ENCODE data around the gene AMELX. TPM values are rescaled to one million over a fixed set of nuclear protein-coding genes. Genes with fewer than 3 reads are reported as not detected.

Gene AMELX
- total RNA-seq, 1 experiment from 2014 or later = not detected

DNA sequence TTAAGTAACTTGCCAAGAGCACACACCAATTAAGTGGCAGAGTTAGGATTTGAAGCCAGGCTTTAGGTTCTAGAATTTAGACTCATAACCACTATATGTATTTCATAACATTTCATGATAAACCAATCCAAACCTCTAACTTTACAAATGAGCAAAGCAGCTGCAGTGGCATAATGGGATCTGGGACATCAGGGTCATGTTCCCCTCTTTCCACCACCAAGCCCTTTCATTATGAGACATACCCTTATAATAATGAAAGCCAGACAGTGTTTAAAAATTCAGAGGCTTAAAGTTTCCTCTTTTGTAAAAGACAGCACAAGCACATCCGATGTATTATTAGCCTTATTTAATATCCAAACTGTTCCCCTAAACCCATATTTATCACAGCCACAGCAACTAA lies 28.3 kb upstream of the AMELX start:
- intact Hi-C loops (cut with micrococcal nuclease; ENCODE audit: unreplicated experiment) = no loop called here
- POLR2A ChIA-PET (ENCODE audit: low non-redundant PET) = no interaction called here
- TF ChIP-seq, protein P1, sequence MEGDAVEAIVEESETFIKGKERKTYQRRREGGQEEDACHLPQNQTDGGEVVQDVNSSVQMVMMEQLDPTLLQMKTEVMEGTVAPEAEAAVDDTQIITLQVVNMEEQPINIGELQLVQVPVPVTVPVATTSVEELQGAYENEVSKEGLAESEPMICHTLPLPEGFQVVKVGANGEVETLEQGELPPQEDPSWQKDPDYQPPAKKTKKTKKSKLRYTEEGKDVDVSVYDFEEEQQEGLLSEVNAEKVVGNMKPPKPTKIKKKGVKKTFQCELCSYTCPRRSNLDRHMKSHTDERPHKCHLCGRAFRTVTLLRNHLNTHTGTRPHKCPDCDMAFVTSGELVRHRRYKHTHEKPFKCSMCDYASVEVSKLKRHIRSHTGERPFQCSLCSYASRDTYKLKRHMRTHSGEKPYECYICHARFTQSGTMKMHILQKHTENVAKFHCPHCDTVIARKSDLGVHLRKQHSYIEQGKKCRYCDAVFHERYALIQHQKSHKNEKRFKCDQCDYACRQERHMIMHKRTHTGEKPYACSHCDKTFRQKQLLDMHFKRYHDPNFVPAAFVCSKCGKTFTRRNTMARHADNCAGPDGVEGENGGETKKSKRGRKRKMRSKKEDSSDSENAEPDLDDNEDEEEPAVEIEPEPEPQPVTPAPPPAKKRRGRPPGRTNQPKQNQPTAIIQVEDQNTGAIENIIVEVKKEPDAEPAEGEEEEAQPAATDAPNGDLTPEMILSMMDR (conservative IDR thresholded peaks at IDR 0.05; ENCODE audit: low read depth, low read length) = no peak
- TF ChIP-seq EZH2 (IDR thresholded peaks at IDR 0.05; ENCODE audit: borderline replicate concordance, low read depth, low read length, poor library complexity, severe bottlenecking) = no peak
- DNase-seq (ENCODE audit: low spot score) = no peak
- Histone ChIP-seq H3K9me3 (ENCODE audit: low read depth, low read length, poor library complexity, severe bottlenecking) (no peaks in the 10 kb centered on the region), H3K4me1 (ENCODE audit: insufficient read depth, low read length, poor library complexity, severe bottlenecking) (no peaks in the 10 kb centered on the region), H3K36me3 (ENCODE audit: insufficient read depth, low read length, poor library complexity, severe bottlenecking) (no peaks in the 10 kb centered on the region), H3K27me3 (replicated peaks; ENCODE audit: insufficient read depth, low read depth, low read length, poor library complexity) (peaks cover 10% of the 10 kb centered on the region), H3K27ac (ENCODE audit: low read depth, low read length, poor library complexity, severe bottlenecking) (no peak overlapping the region), H3K4me3 (ENCODE audit: low read depth, low read length, poor library complexity, severe bottlenecking) (no peak overlapping the region)
- CTCF ChIA-PET = no interaction called here
- BruUV-seq (replicated peaks) = no TSS peak

DNA sequence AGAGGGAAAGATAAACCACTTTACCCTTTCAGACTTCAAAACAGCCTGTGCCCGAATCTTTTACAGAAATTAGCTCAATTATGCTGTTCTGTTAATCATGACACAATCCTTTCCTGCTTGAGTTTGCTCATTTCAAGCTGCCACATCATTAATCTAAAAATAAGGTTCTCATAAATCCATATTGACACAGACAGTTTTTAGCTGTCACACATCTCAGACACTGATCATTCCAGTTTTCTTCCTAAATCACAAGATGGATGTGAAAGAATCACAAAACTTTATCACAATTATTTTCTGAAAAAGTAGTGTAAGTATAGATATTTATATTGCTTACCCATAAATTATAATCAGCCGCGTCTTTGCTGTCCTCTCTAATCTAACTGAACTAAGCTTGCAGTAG lies 27.9 kb upstream of the AMELX start:
- DNase-seq (ENCODE audit: low spot score) = no peak
- ChIA-PET CTCF (no interaction called here), POLR2A (ENCODE audit: low non-redundant PET) (no interaction called here)
- BruUV-seq (replicated peaks) = no TSS peak
- H3K4me1 ChIP-seq (ENCODE audit: insufficient read depth, low read length, poor library complexity, severe bottlenecking) = no peaks in the 10 kb centered on the region
- TF ChIP-seq, protein P1 (conservative IDR thresholded peaks at IDR 0.05; ENCODE audit: low read depth, low read length) = no peak
- no peak for TF ChIP-seq EZH2 (IDR thresholded peaks at IDR 0.05; ENCODE audit: borderline replicate concordance, low read depth, low read length, poor library complexity, severe bottlenecking)
- peaks cover 10% of the 10 kb centered on the region for H3K27me3 ChIP-seq (replicated peaks; ENCODE audit: insufficient read depth, low read depth, low read length, poor library complexity)
- intact Hi-C loops (cut with micrococcal nuclease; ENCODE audit: unreplicated experiment) = no loop called here
- no peak overlapping the region for H3K4me3 ChIP-seq (ENCODE audit: low read depth, low read length, poor library complexity, severe bottlenecking)
- H3K9me3 ChIP-seq (ENCODE audit: low read depth, low read length, poor library complexity, severe bottlenecking) = no peaks in the 10 kb centered on the region
- no peaks in the 10 kb centered on the region for H3K36me3 ChIP-seq (ENCODE audit: insufficient read depth, low read length, poor library complexity, severe bottlenecking)
- no peak overlapping the region for H3K27ac ChIP-seq (ENCODE audit: low read depth, low read length, poor library complexity, severe bottlenecking)

- CTCF ChIA-PET = no interaction called here
- intact Hi-C loops (cut with micrococcal nuclease; ENCODE audit: unreplicated experiment) = no loop called here
- POLR2A ChIA-PET (ENCODE audit: low non-redundant PET) = no interaction called here
These were observed 26.6 kb upstream of the AMELX start for GRCh38 chrX:11266573-11267003.

More at GRCh38 chrX:11266573-11267003, 26.6 kb upstream of the AMELX start:
- Histone ChIP-seq H3K4me1 (ENCODE audit: insufficient read depth, low read length, poor library complexity, severe bottlenecking) (no peaks in the 10 kb centered on the region), H3K27me3 (replicated peaks; ENCODE audit: insufficient read depth, low read depth, low read length, poor library complexity) (peaks cover 16% of the 10 kb centered on the region), H3K9me3 (ENCODE audit: low read depth, low read length, poor library complexity, severe bottlenecking) (no peaks in the 10 kb centered on the region), H3K36me3 (ENCODE audit: insufficient read depth, low read length, poor library complexity, severe bottlenecking) (no peaks in the 10 kb centered on the region), H3K4me3 (ENCODE audit: low read depth, low read length, poor library complexity, severe bottlenecking) (no peak overlapping the region), H3K27ac (ENCODE audit: low read depth, low read length, poor library complexity, severe bottlenecking) (no peak overlapping the region)
- TF ChIP-seq EZH2 (IDR thresholded peaks at IDR 0.05; ENCODE audit: borderline replicate concordance, low read depth, low read length, poor library complexity, severe bottlenecking) = no peak
- TF ChIP-seq, protein P1 (conservative IDR thresholded peaks at IDR 0.05; ENCODE audit: low read depth, low read length) = no peak
- no TSS peak for BruUV-seq (replicated peaks)
- DNase-seq (ENCODE audit: low spot score) = no peak

Measured in A673 (cell line).